Body of pancreas (tissue), 4 donors: Measurements from ENCODE around the gene DNM3.

Experiments used
- CTCF ChIP-seq, 7 experiments: fragments of 450-650 bp in 4 of 7; fragments of 200-600 bp in 3 of 7; sonication (generic) in 3 of 7; IDR thresholded peaks; one replicate each; pipeline ENCODE4 v1.5.1; 2016 to 2019; ENCODE audit warnings: antibody characterized with exemption in 7 of 7
- POLR2A ChIP-seq, 3 donors: fragments of 450-650 bp; IDR thresholded peaks; one replicate each; pipeline ENCODE4 v1.6.1; 2016; ENCODE audit warnings: antibody characterized with exemption in 3 of 3, mild to moderate bottlenecking in 2 of 3

GRCh38 chr1:172269084-172269483 is 427.8 kb downstream of the DNM3 start:
- TF ChIP-seq CTCF (IDR thresholded peaks at IDR 0.05) (no peak), POLR2A (IDR thresholded peaks at IDR 0.05) (peak in 2 of 3 donors; percentile 17 to 18)
